HEK293 (cell line): ENCODE results near the gene CEMP1.

Experiments
- ATF2 ChIP-seq: fragments of 450-650 bp; formaldehyde crosslinking; IDR thresholded peaks from 2 replicates; pipeline ENCODE4 v1.5.1; 2016; ENCODE audit warnings: missing biosample characterization, missing genetic modification characterization, low read depth
- GLIS2 ChIP-seq: fragments of 450-650 bp; formaldehyde crosslinking; IDR thresholded peaks from 2 replicates; pipeline ENCODE4 v1.5.1; 2016; ENCODE audit warnings: missing biosample characterization, missing genetic modification characterization
- KLF1 ChIP-seq: fragments of 450-650 bp; formaldehyde crosslinking; IDR thresholded peaks from 2 replicates; pipeline ENCODE4 v1.5.1; 2016; ENCODE audit warnings: missing biosample characterization, missing genetic modification characterization
- PBX3 ChIP-seq: sonication (generic); formaldehyde crosslinking; IDR thresholded peaks from 2 replicates; pipeline ENCODE4 v1.8.1; 2022; ENCODE audit warnings: mild to moderate bottlenecking, moderate library complexity, missing genetic modification reagents
- PRDM4 ChIP-seq: fragments of 450-650 bp; formaldehyde crosslinking; IDR thresholded peaks from 2 replicates; pipeline ENCODE4 v1.5.1; 2017; ENCODE audit warnings: missing biosample characterization, missing genetic modification characterization
- SP7 ChIP-seq: fragments of 450-650 bp; formaldehyde crosslinking; IDR thresholded peaks from 2 replicates; pipeline ENCODE4 v1.5.1; 2016; ENCODE audit warnings: missing biosample characterization, missing genetic modification characterization
- ZBTB1 ChIP-seq: fragments of 450-650 bp; formaldehyde crosslinking; IDR thresholded peaks from 2 replicates; pipeline ENCODE4 v1.5.1; 2016; ENCODE audit warnings: missing biosample characterization, missing genetic modification characterization
- ZBTB44 ChIP-seq: fragments of 450-650 bp; IDR thresholded peaks from 2 replicates; pipeline ENCODE4 v1.5.1; 2018; ENCODE audit warnings: missing biosample characterization, mild to moderate bottlenecking, missing genetic modification characterization
- ZBTB48 ChIP-seq: fragments of 450-650 bp; formaldehyde crosslinking; IDR thresholded peaks from 2 replicates; pipeline ENCODE4 v1.5.1; 2016; ENCODE audit warnings: missing biosample characterization, missing genetic modification characterization
- ZBTB8A ChIP-seq: fragments of 450-650 bp; formaldehyde crosslinking; IDR thresholded peaks from 2 replicates; pipeline ENCODE4 v1.5.1; 2016; ENCODE audit warnings: missing biosample characterization, missing genetic modification characterization
- ZNF2 ChIP-seq: fragments of 450-650 bp; formaldehyde crosslinking; IDR thresholded peaks from 2 replicates; pipeline ENCODE4 v1.5.1; 2016; ENCODE audit warnings: missing biosample characterization, missing genetic modification characterization
- ZNF248 ChIP-seq: fragments of 450-650 bp; formaldehyde crosslinking; IDR thresholded peaks from 2 replicates; pipeline ENCODE4 v1.5.1; 2017; ENCODE audit warnings: missing biosample characterization, missing genetic modification characterization
- ZNF292 ChIP-seq: fragments of 450-650 bp; formaldehyde crosslinking; IDR thresholded peaks from 2 replicates; pipeline ENCODE4 v1.5.1; 2016; ENCODE audit warnings: low read depth, missing biosample characterization, missing genetic modification characterization, borderline replicate concordance
- ZNF311 ChIP-seq: fragments of 450-650 bp; formaldehyde crosslinking; IDR thresholded peaks from 2 replicates; pipeline ENCODE4 v1.5.1; 2017; ENCODE audit warnings: missing biosample characterization, missing genetic modification characterization, borderline replicate concordance
- ZNF404 ChIP-seq: fragments of 450-650 bp; formaldehyde crosslinking; IDR thresholded peaks from 2 replicates; pipeline ENCODE4 v1.5.1; 2017; ENCODE audit warnings: missing biosample characterization, missing genetic modification characterization
- ZNF529 ChIP-seq: fragments of 450-650 bp; formaldehyde crosslinking; IDR thresholded peaks from 2 replicates; pipeline ENCODE4 v1.5.1; 2017; ENCODE audit warnings: missing genetic modification characterization, missing biosample characterization; ENCODE audit not compliant: insufficient replicate concordance
- ZNF843 ChIP-seq: fragments of 450-650 bp; formaldehyde crosslinking; IDR thresholded peaks from 2 replicates; pipeline ENCODE4 v1.5.1; 2016; ENCODE audit warnings: missing biosample characterization, missing genetic modification characterization
- TF ChIP-seq, protein P1 (sequence below): fragments of 450-650 bp; formaldehyde crosslinking; IDR thresholded peaks from 2 replicates; pipeline ENCODE4 v1.5.1; 2017; ENCODE audit warnings: missing biosample characterization, missing genetic modification characterization
- TF ChIP-seq, protein P2 (sequence below): fragments of 450-650 bp; formaldehyde crosslinking; IDR thresholded peaks from 2 replicates; pipeline ENCODE4 v1.5.1; 2016; ENCODE audit warnings: missing biosample characterization, missing genetic modification characterization
- TF ChIP-seq, protein P3 (sequence below): fragments of 450-650 bp; formaldehyde crosslinking; IDR thresholded peaks from 2 replicates; pipeline ENCODE4 v1.5.1; 2016; ENCODE audit warnings: missing biosample characterization, missing genetic modification characterization
- TF ChIP-seq, protein P4 (sequence below): fragments of 450-650 bp; formaldehyde crosslinking; IDR thresholded peaks from 2 replicates; pipeline ENCODE4 v1.5.1; 2017; ENCODE audit warnings: missing biosample characterization, missing genetic modification characterization

Gene CEMP1

DNA sequence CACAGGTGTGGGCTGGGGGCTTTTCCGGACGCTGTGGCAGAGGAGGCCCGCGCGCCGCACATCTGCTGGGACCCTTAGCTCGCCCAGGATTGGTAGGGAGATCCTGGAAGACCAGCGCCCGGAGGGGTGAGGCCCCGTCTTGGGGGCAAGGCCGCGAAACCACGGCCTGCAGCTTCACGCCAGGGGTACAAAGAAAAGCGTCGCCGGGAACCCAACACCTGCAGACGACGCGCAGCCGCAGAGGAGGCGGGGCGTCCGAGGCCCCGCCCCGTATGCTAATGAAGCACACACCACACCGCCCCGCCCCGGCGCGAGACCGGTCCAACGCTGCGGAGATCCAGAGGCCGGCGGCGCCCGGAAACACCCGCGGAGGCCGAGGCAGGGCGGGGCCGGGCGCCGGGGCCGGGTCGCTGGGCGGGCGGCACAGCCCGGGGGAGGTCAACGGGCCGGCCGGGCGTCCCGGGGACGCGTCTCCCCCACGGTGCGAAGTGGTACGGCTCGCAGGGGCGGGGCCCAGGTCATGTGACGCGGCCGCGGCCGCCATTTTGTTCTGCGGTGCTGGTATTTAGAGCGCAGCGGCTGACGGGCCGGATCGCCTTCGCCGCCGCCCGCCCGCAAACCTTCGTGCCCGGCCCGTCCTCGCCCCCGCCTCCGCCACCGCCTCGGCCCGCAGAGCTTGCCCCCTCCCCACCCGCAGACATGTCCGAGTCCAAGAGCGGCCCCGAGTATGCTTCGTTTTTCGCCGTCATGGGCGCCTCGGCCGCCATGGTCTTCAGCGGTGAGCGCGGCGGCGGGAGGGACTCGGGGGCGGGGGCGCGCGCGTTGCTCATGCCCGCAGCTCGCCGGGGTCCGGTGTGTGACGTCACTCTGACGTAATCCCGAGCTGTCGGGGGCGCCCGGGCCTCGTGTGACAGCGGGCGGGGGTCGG is 17.5 kb downstream of the CEMP1 start, which contains the start of gene ATP6V0C (continued):
- peak; percentile 42; the same call in 1 of the 2 replicates for TF ChIP-seq ZBTB48 (tag by site-specific recombination)
- 0 out of 2 replicates have a peak, but pooled peaks have one; percentile 70 for TF ChIP-seq ZBTB1 (tag by site-specific recombination)
- TF ChIP-seq SP7 (tag by site-specific recombination): peak; percentile 35
- TF ChIP-seq, protein P1, sequence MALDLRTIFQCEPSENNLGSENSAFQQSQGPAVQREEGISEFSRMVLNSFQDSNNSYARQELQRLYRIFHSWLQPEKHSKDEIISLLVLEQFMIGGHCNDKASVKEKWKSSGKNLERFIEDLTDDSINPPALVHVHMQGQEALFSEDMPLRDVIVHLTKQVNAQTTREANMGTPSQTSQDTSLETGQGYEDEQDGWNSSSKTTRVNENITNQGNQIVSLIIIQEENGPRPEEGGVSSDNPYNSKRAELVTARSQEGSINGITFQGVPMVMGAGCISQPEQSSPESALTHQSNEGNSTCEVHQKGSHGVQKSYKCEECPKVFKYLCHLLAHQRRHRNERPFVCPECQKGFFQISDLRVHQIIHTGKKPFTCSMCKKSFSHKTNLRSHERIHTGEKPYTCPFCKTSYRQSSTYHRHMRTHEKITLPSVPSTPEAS (tag by site-specific recombination): no peak
- TF ChIP-seq ZNF529 (tag by site-specific recombination): no peak
- TF ChIP-seq, protein P2, sequence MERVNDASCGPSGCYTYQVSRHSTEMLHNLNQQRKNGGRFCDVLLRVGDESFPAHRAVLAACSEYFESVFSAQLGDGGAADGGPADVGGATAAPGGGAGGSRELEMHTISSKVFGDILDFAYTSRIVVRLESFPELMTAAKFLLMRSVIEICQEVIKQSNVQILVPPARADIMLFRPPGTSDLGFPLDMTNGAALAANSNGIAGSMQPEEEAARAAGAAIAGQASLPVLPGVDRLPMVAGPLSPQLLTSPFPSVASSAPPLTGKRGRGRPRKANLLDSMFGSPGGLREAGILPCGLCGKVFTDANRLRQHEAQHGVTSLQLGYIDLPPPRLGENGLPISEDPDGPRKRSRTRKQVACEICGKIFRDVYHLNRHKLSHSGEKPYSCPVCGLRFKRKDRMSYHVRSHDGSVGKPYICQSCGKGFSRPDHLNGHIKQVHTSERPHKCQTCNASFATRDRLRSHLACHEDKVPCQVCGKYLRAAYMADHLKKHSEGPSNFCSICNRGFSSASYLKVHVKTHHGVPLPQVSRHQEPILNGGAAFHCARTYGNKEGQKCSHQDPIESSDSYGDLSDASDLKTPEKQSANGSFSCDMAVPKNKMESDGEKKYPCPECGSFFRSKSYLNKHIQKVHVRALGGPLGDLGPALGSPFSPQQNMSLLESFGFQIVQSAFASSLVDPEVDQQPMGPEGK (tag by site-specific recombination): peak; percentile 39
- no peak for TF ChIP-seq PRDM4 (tag by site-specific recombination)
- peak; percentile 53; the same call in 1 of the 2 replicates for TF ChIP-seq PBX3 (CRISPR knock-in tag)
- TF ChIP-seq, protein P3, sequence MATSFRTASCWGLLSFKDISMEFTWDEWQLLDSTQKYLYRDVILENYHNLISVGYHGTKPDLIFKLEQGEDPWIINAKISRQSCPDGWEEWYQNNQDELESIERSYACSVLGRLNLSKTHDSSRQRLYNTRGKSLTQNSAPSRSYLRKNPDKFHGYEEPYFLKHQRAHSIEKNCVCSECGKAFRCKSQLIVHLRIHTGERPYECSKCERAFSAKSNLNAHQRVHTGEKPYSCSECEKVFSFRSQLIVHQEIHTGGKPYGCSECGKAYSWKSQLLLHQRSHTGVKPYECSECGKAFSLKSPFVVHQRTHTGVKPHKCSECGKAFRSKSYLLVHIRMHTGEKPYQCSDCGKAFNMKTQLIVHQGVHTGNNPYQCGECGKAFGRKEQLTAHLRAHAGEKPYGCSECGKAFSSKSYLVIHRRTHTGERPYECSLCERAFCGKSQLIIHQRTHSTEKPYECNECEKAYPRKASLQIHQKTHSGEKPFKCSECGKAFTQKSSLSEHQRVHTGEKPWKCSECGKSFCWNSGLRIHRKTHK (tag by site-specific recombination): no peak
- TF ChIP-seq ZNF2 (tag by site-specific recombination): 0 out of 2 replicates have a peak, but pooled peaks have one; percentile 29
- no peak for TF ChIP-seq ZNF311
- TF ChIP-seq GLIS2 (tag by site-specific recombination): peak; percentile 43; the same call in 1 of the 2 replicates
- peak; percentile 84 for TF ChIP-seq ZBTB8A
- TF ChIP-seq ZNF404 (tag by site-specific recombination): no peak
- no peak; the same call in 1 of the 2 replicates for TF ChIP-seq ZBTB44 (tag by site-specific recombination)
- peak; percentile 95 for TF ChIP-seq ATF2
- TF ChIP-seq ZNF248: no peak
- TF ChIP-seq ZNF292 (tag by site-specific recombination): no peak
- TF ChIP-seq, protein P4, sequence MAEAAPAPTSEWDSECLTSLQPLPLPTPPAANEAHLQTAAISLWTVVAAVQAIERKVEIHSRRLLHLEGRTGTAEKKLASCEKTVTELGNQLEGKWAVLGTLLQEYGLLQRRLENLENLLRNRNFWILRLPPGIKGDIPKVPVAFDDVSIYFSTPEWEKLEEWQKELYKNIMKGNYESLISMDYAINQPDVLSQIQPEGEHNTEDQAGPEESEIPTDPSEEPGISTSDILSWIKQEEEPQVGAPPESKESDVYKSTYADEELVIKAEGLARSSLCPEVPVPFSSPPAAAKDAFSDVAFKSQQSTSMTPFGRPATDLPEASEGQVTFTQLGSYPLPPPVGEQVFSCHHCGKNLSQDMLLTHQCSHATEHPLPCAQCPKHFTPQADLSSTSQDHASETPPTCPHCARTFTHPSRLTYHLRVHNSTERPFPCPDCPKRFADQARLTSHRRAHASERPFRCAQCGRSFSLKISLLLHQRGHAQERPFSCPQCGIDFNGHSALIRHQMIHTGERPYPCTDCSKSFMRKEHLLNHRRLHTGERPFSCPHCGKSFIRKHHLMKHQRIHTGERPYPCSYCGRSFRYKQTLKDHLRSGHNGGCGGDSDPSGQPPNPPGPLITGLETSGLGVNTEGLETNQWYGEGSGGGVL (tag by site-specific recombination): peak; percentile 28; the same call in 1 of the 2 replicates
- TF ChIP-seq KLF1: peak; percentile 49; the same call in 1 of the 2 replicates
- no peak for TF ChIP-seq ZNF843 (tag by site-specific recombination)
